Peyer's patch (tissue), 4 donors: ENCODE measurements around the gene PRR33. TPM values are rescaled to one million over a fixed set of nuclear protein-coding genes. Genes with fewer than 3 reads are reported as not detected.
A peak's percentile ranks its signal among the peaks of the same experiment; 100 is the strongest.

ENCODE experiments used
- DNase-seq, 3 donors: peaks; one replicate each; pipeline ENCODE4 v3.0.0-alpha.2; 2017 to 2019
- H3K27ac ChIP-seq, 4 donors: fragments of 200-600 bp; sonication (generic); one replicate each; pipeline ENCODE4 v1.5.1; 2016 to 2019
- H3K27me3 ChIP-seq, 2 donors: fragments of 200-600 bp; sonication (generic); one replicate each; pipeline ENCODE4 v1.5.1; 2019
- H3K36me3 ChIP-seq, 3 donors: fragments of 200-600 bp; sonication (generic); one replicate each; pipeline ENCODE4 v1.5.1; 2016 to 2019
- H3K4me1 ChIP-seq, 4 donors: fragments of 200-600 bp; sonication (generic); one replicate each; pipeline ENCODE4 v1.5.1; 2016 to 2019
- H3K4me3 ChIP-seq, 4 donors: fragments of 200-600 bp; sonication (generic); 1 replicate in 3 of 4; 2 replicates in 1 of 4; pipeline ENCODE4 v1.5.1; 2016 to 2019; ENCODE audit warnings: mild to moderate bottlenecking in 1 of 4
- H3K9me3 ChIP-seq, 4 donors: fragments of 200-600 bp; sonication (generic); one replicate each; pipeline ENCODE4 v1.5.1; 2016 to 2019; ENCODE audit warnings: mild to moderate bottlenecking in 1 of 4
- POLR2A ChIP-seq, 2 donors: fragments of 450-650 bp; IDR thresholded peaks; one replicate each; pipeline ENCODE4 v1.5.1; 2017; ENCODE audit warnings: antibody characterized with exemption in 2 of 2, mild to moderate bottlenecking in 2 of 2, moderate library complexity in 2 of 2
- total RNA-seq, 4 donors: library from RNA; depleted of rRNA; stranded (reverse); fragments of >200 nt; gene quantifications; one replicate each; pipeline ENCODE4 v1.1.0, GENCODE V29; 2016
- TF ChIP-seq, protein P1 (sequence below), 6 experiments: fragments of 450-650 bp in 4 of 6; fragments of 200-600 bp in 2 of 6; sonication (generic) in 1 of 6; IDR thresholded peaks; one replicate each; pipeline ENCODE4 v1.5.1; 2017 to 2019; ENCODE audit warnings: antibody characterized with exemption in 6 of 6, mild to moderate bottlenecking in 3 of 6, moderate library complexity in 1 of 6

Gene PRR33
- total RNA-seq, 4 donors from 2014 or later, result not detected

- Histone ChIP-seq H3K4me1 (peaks cover 0 to 53% (median 31%) of the 10 kb centered on the region in 4 donors), H3K27ac (peak overlapping the region; percentile 51 to 85 (median 72)), H3K36me3 (no peaks in the 10 kb centered on the region), H3K27me3 (no peaks in the 10 kb centered on the region), H3K9me3 (no peaks in the 10 kb centered on the region), H3K4me3 (peak overlapping the region; percentile 47 to 64 (median 51))
- TF ChIP-seq, protein P1, sequence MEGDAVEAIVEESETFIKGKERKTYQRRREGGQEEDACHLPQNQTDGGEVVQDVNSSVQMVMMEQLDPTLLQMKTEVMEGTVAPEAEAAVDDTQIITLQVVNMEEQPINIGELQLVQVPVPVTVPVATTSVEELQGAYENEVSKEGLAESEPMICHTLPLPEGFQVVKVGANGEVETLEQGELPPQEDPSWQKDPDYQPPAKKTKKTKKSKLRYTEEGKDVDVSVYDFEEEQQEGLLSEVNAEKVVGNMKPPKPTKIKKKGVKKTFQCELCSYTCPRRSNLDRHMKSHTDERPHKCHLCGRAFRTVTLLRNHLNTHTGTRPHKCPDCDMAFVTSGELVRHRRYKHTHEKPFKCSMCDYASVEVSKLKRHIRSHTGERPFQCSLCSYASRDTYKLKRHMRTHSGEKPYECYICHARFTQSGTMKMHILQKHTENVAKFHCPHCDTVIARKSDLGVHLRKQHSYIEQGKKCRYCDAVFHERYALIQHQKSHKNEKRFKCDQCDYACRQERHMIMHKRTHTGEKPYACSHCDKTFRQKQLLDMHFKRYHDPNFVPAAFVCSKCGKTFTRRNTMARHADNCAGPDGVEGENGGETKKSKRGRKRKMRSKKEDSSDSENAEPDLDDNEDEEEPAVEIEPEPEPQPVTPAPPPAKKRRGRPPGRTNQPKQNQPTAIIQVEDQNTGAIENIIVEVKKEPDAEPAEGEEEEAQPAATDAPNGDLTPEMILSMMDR (IDR thresholded peaks at IDR 0.05), result no peak
- TF ChIP-seq POLR2A (IDR thresholded peaks at IDR 0.05), result no peak
- DNase-seq, result peak in 1 of 3 donors; percentile 43
These were observed 38.1 kb downstream of the PRR33 start for GRCh38 chr11:1853376-1854131.

GRCh38 chr11:1852877-1853276 is 38.8 kb downstream of the PRR33 start, which contains the start of gene LSP1:
TSS of gene LSP1 (plus strand) at chr11:1853084. CDS start at chr11:1853145, 61 bp downstream.
- H3K4me3 ChIP-seq, result peak within 1 kb of the TSS; percentile 47 to 64 (median 51)
- H3K4me1 ChIP-seq, result peaks cover 0 to 53% (median 30%) of the 10 kb centered on the region in 4 donors
- H3K36me3 ChIP-seq, result no peaks in the 10 kb centered on the region
- H3K27ac ChIP-seq, result peak within 1 kb of the TSS; percentile 73 to 85 (median 79)
- no peaks in the 10 kb centered on the region for H3K27me3 ChIP-seq
- peak in 2 of 3 donors; percentile 88 to 94 for DNase-seq
- TF ChIP-seq POLR2A (IDR thresholded peaks at IDR 0.05), result no peak
- TF ChIP-seq, protein P1 (IDR thresholded peaks at IDR 0.05), result no peak
- no peaks in the 10 kb centered on the region for H3K9me3 ChIP-seq

- no peak for TF ChIP-seq POLR2A (IDR thresholded peaks at IDR 0.05)
- TF ChIP-seq, protein P1 (IDR thresholded peaks at IDR 0.05), result no peak
- DNase-seq, result no peak
- Histone ChIP-seq H3K36me3 (no peaks in the 10 kb centered on the region), H3K27me3 (no peaks in the 10 kb centered on the region), H3K4me3 (peak overlapping the region in 1 of 4 donors; percentile 64), H3K4me1 (peaks cover 0 to 50% (median 28%) of the 10 kb centered on the region in 4 donors), H3K9me3 (no peaks in the 10 kb centered on the region), H3K27ac (peak overlapping the region; percentile 73 to 85 (median 79))
These were observed 39.3 kb downstream of the PRR33 start for GRCh38 chr11:1852271-1852876.

DNA sequence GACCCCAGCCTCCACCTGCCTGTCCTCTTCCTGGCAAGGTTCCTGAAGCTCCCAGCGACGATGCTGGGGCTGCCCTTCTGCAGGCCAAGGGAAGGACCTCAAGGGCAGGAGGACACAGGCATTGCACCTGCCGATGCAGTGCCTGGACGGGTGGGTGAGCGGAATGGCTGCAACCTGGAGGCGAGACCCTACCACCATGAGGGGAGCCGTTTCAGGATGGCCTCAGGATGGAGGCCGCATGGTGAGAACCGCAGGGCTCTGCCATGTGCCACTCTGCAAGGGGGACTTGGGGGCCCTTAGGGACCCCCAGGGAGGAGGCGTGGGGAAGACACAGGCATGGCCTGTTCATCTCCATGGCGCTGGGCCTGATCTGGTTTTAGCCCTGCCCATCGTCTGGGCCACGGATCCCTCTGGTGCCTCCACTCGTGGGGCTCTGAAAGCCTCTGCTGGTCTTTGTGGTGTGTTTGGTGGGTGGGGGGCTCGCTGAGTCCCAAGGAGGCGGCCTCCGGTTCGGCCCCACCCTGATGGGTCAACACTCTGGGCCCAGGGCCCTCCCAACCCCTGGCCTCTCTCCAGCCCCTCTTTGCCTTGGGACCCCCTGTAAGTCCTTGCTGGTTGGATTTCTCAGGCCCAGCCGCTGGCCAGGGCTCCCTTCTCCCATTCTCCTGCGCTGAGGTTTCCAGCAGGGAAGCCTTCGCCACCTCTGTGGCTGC is 40.1 kb downstream of the PRR33 start:
- TF ChIP-seq, protein P1 (IDR thresholded peaks at IDR 0.05), result no peak
- TF ChIP-seq POLR2A (IDR thresholded peaks at IDR 0.05), result no peak
- H3K4me3 ChIP-seq, result peak overlapping the region in 1 of 4 donors; percentile 13
- DNase-seq, result no peak
- H3K27me3 ChIP-seq, result no peaks in the 10 kb centered on the region
- H3K4me1 ChIP-seq, result peaks cover 0 to 42% (median 25%) of the 10 kb centered on the region in 4 donors
- peak overlapping the region; percentile 73 to 85 (median 79) for H3K27ac ChIP-seq
- no peaks in the 10 kb centered on the region for H3K9me3 ChIP-seq
- H3K36me3 ChIP-seq, result no peaks in the 10 kb centered on the region

- no peaks in the 10 kb centered on the region for H3K36me3 ChIP-seq
- DNase-seq, result no peak
- H3K4me3 ChIP-seq, result no peak overlapping the region
- no peak overlapping the region for H3K27ac ChIP-seq
- no peaks in the 10 kb centered on the region for H3K27me3 ChIP-seq
- H3K4me1 ChIP-seq, result peaks cover 0 to 44% (median 33%) of the 10 kb centered on the region in 4 donors
- H3K9me3 ChIP-seq, result no peaks in the 10 kb centered on the region
- TF ChIP-seq, protein P1 (IDR thresholded peaks at IDR 0.05), result no peak
These were observed 42.9 kb downstream of the PRR33 start for GRCh38 chr11:1848640-1849430.
